ENCODE measurements around the gene POMP.

The POMP gene

DNA sequence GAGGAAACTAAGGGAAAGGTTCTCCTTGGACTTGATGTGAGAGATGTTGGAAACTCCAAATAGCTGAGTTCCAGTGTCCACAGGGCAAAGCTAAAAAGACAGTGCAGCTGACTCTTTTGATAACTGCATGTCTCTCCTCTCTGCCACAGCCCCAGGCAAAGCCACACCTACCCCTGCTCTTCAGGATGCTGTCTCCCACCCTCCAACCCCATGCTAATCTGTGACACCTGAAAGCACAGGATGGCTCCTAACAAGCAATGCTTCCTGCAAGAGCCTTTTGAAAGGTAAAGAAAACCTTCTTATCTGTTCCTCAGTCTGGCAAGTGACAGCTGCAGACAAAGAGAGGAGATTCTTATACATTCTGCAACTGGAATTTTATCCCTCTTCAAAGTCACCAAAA lies 45.4 kb downstream of the POMP start:
- DNase-seq: no peak

DNA sequence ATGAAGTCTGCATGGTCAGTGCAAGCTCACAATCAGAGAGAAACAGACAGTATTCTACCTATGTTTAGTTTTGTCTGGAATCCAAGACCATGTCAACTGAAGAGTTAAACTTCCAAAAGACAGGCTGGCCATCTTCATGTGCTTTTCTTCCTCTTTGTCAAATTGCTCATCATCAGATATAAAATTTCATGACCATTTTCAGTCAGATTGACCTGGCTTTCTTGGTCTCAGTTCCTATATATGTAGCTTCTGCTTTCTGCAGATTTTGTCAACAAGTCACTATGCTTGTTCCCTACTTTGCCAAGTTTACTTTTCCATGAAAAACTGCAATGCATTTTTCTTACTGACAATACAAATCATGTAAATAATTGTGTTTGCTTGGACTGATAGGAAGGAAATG lies 46.0 kb downstream of the POMP start:
- DNase-seq: no peak

DNA sequence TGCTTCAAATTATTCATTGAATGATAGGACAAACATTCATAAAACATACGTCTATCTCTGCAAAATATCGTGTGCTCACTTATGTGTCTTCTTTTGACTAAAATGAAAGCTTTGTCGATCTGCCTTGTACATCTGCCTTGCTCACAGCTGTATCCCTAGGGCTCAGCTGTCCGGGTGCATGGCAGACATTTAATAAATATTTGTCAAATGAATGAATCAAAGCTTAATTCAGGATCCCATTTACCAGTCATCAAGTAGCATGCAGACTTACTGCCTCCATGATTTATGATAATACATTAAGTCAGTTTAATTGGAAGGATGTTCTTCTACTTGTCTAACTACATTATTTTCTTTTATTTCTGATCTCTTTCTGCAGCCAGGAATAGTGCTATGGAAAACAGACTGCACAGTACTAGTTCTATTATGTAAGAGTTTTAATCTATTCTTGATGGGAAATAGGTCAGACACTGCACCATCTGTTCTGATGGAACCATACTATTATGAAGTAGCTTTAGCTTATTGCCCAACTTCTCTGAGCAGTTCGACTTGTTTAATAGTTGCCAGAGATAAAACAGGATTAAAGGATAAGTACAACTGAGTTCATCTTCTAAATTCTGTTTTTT lies 46.6 kb downstream of the POMP start:
- DNase-seq: no peak

DNA sequence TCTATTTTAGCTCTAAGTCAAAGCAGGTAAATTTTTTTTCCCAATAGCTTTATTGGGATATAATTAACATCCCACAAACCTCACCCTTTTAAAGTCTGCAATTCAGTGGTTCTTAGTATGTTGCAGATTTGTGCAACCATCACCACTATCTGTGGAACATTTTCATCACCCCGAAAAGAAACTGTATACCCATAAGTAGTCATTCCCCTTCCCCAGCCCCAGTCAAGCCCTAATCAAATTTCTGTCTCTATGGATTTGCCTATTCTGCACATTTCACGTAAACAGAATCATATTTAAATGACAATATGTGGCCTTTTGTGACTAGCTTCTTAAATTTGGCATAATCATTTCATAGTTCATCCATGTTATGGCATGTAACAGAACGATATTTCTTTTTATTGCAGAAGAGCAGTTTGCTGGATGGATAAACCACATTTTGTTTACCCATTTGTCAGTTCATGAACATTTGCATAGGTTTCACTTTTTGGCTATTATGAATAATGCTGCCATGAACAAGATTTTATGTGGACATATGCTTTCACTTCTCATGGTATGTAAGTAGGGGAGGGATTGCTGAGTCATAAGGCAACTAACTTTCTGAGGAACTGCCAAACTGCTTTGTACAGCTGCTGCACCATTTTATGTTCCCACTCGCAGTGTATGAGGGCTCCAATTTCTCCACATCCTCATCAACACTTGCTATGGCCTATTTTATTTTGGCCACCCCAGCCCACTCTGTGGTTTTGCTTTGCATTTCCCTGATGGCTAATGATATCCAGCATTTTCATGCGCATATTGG lies 48.9 kb downstream of the POMP start:
- no peak for DNase-seq

DNA sequence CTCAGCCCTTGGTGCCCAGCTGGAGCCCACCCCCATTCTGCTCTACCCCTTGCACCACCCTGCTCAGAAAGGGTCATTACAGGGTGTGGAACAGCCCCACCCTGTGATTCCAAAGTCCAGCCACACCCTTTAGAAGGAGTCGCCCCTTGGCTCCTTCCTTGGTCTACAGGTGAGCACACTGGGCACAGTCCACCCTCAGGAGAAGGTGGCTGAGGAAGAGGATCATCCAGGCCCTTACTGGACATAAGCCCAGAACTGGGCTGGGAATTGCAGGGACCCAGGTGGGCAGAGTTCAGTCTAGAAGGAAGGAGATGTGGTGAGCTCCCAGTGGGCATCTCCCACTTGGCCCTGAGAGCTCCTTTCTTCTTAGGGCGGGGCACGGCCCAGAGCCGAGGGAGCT lies 51.2 kb downstream of the POMP start:
- no peak for DNase-seq

DNA sequence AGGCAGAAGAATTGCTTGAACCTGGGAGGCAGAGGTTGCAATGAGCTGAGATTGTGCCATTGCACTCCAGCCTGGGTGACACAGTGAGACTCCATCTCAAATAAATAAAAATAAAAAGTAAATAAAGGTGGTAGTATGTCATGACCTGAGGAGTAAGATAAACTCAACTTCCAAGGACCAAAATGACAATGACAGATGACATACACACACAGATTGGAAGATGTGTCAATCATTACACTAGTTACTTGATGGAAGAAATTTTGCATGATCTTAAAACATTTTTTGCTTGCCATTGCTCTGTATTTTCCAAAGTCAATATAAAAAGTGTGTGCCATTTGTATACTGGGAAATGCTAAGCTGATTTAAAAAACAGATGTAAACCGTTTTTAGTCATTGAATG lies 55.7 kb downstream of the POMP start:
- no peak for DNase-seq

DNA sequence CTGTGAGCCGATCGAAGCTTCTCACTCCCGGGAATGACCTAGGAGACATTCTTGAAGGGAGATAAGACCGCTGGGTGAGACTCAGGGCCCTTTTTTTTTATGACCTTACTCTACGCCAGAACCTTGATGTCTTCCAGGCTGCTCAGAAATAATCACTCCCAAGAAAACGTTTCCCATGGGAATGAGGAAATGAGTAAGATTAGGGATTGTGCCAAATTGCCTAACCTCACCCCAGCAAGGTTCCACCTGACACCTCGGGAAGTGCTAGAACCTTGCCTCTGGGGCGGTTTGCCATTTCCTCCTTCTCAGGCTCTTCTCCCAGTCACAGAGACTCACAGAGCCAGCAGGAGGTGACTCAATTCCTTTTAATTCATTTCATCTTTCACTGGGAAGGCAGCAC lies 57.6 kb downstream of the POMP start:
- no peak for DNase-seq

DNA sequence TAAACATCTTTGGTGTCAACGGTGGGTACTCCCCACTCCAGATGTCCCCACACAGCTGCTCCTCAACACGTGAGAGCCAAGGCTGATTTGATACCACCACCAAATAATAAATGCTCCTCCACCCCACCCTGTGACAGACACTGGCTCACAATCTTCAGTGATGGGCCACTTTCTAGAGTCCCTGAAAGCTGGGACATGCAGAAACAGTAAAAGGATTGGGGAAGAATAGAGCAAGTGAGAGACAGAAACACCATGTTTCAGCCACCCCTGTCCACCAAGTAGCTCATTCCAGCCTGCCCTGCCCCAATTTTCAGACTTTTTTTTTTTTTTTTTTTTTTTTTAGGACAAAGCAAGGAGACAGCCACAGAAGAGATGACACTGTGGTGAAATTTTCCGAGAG lies 58.2 kb downstream of the POMP start:
- no peak for DNase-seq

DNA sequence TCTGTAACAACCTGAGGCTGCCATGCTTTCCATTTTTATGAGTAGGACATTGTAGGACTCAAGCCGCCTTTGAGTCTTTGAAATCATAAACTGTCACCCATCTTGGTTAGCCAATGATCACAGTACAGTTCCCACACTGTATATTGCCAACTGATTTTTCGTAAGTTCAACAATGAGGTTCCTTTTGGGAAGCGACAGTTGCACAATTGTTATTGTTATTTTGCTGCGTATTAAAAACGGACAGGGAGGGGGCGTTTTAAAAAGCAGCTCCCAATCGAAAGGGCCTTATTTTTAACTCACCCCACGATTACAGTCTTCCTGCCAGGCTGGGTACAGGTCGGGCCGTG lies 59.2 kb downstream of the POMP start:
- DNase-seq: no peak

DNA sequence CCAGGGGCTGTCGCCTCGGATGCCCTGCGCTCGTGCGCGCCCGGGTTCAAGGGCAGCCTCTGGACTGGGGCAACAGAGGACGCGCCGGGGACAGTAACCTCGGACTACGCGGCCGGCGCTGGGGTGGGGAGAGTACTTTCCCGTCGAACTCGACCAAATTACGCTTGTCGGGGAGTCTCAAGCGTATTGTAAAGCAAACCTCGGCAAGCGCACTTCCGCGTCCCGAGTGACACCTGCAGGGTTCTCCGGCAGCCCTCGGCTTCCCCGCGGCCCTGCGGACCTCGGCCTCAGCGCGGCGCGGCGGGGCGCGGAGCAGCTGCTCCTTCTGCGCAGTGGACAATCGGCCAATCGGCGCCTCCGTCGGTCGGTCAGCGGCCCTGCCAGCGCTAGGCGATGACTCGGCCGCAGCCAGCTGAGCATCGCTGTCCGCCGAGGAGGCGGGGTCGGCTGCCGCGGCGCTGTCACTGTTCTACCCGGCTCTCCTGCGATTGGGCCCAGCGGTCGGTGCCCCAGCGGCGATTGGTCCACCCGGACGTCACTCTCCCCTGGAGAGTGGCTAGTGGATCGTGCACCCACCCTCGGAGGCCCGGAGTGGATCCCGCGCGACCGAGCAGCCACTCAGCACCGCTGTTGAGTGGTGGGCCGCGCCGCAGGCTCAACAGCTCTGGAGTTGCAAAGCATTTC lies 59.8 kb downstream of the POMP start, which contains the start of gene SLC46A3:
SLC46A3 (minus strand) TSS at position 428 of the 684 bp plus-strand sequence. CDS start 972 bp downstream, outside the sequence.
- DNase-seq: peak; percentile 9

DNA sequence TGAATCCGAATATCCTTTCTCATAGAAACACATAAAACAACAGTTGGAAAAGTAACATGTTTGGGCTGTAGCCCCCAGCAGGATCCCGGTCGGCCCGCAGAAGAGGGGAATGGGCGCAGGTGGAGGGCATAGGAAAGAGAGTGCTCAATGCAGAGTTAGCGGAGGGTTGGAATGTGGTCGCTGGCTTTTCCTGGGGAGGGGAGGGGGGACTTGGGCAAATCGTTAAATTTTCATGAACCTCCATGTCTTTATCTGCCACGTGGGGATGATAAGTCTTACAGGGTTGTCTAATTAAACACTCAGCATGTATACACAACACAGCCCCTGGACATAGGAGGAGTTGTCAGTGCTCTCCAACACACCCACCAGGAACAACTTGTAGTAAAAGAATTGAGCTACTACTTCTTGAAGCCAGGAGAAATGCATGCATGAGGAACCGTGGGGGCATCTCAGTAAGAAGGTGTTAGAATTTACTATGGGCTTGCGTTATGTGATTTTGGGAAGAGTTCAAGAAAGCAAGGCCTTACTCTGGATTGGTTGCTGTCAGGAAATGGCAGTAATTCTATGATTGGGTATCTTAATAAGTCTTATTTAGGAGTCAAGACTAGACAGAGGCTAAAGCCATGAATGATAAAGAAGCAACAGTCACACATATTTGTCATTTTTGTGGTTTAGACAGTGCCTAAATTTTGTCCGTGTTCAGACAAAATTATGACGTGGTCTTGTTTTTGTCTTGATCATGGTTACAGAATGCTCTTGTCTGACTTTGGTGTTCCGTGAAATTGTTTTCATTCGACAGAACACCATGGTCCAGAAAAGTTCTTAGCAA lies 60.5 kb downstream of the POMP start:
- DNase-seq: no peak

DNA sequence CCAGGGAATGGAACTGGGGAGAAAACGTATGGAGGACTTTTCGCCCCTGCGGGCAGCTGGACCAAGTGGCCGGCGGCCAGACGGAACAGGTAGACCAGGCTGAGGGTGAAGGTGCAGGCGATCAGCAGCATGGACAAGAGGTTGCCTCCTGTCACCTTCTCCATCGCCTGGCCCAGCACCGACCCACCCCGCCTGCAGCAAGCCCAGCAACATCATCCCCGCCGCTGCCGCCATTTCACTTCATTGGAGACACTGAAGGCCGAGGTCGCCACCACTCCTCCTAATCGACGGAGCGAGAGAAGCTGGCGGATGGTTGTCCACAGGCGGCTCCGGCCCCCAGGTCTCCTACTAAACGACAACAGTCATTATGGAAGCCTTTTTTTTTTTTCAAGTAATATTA lies 64.9 kb downstream of the POMP start:
- DNase-seq: no peak

DNA sequence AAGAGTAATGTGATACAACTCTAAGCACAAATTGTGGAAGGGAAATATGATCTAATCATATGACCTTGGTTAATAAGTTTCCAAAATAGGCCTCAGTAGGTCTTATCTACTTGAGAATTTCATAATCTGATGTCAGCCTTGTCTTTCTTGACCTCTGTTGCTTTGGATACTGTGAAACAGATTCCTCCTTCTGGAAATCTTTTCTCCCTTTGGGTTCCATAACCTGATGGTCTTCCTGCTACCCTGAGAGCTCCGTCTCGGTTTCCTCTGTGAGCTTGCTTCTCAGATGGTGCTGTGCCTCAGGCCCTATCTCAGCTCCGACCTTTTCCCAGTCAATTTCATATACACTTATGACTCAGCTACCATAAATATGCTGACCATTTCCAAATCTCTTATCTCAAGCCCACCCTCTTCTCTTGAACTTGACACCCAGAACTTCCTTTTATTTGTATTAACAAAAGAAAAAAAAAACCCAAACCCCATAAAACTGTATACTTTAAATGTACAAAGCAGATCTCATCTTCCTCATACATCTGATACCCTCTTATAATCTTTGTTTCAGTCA lies 66.2 kb downstream of the POMP start:
- no peak for DNase-seq

Measured in NCI-H187 treated with DMSO at 0.1 percent for 48 hours (cell line).